Measurements from ENCODE around the gene ACMSD. TPM values are rescaled to one million over a fixed set of nuclear protein-coding genes. Genes with fewer than 3 reads are reported as not detected.

The ACMSD gene
- total and polyA plus RNA-seq, 2 experiments from 2014 or later = 0.11 TPM; not detected in 1

GRCh38 chr2:134795765-134796164 is 42.7 kb upstream of the ACMSD start:
- H3K36me3 Mint-ChIP-seq (ENCODE audit: low read depth) = no peaks in the 10 kb centered on the region
- Histone ChIP-seq H3K9me2 (ENCODE audit: insufficient read depth) (peaks cover 8% of the 10 kb centered on the region; the same call in 1 of the 2 replicates), H3K27me3 (ENCODE audit: insufficient read depth) (no peaks in the 10 kb centered on the region), H3K27ac (ENCODE audit: low read depth) (no peak overlapping the region), H3K36me3 (ENCODE audit: insufficient read depth) (no peaks in the 10 kb centered on the region), H3F3A (replicated peaks; ENCODE audit: low read depth) (no peaks in the 10 kb centered on the region), H3K79me2 (replicated peaks; ENCODE audit: insufficient read depth) (no peaks in the 10 kb centered on the region), H4K20me1 (replicated peaks; ENCODE audit: insufficient read depth) (no peaks in the 10 kb centered on the region), H3K4me2 (no peak overlapping the region), H3K4me3 (no peak overlapping the region), H3K4me1 (ENCODE audit: insufficient read depth) (no peaks in the 10 kb centered on the region), H2AFZ (peak overlapping the region; percentile 14; the same call in 1 of the 2 replicates)
- TF ChIP-seq CTCF (conservative IDR thresholded peaks at IDR 0.05; ENCODE audit: low read depth in 2 of 2) = no peak
- TF ChIP-seq JUNB (IDR thresholded peaks at IDR 0.05; ENCODE audit: unreplicated experiment) = no peak
- no peak for TF ChIP-seq POLR2AphosphoS5 (IDR thresholded peaks at IDR 0.05; ENCODE audit: low read depth)
- TF ChIP-seq EZH2 (IDR thresholded peaks at IDR 0.05; ENCODE audit: low read depth, unreplicated experiment) = no peak
- no peak for TF ChIP-seq ZNF114 (CRISPR knock-in tag; IDR thresholded peaks at IDR 0.05)
- no peak for TF ChIP-seq STAT1 (IDR thresholded peaks at IDR 0.05; ENCODE audit: unreplicated experiment)
- no peak for TF ChIP-seq NANOG (IDR thresholded peaks at IDR 0.05; ENCODE audit: borderline replicate concordance)
- no peak for TF ChIP-seq EZH2phosphoT487 (IDR thresholded peaks at IDR 0.05; ENCODE audit: unreplicated experiment)
- TF ChIP-seq REST (IDR thresholded peaks at IDR 0.05; ENCODE audit: unreplicated experiment) = no peak
- no peak for TF ChIP-seq ZNF331 (CRISPR knock-in tag; IDR thresholded peaks at IDR 0.05; ENCODE audit: low read depth)
- TF ChIP-seq ETS1 (IDR thresholded peaks at IDR 0.05) = no peak
- TF ChIP-seq CREB1 (CRISPR knock-in tag; IDR thresholded peaks at IDR 0.05; ENCODE audit: low read depth) = no peak
- TF ChIP-seq ZNF462 (CRISPR knock-in tag; IDR thresholded peaks at IDR 0.05) = no peak
- no peaks in the 10 kb centered on the region for H3K27me3 Mint-ChIP-seq (ENCODE audit: insufficient read depth, low read depth, poor library complexity)
- no peak overlapping the region for H3K27ac Mint-ChIP-seq
- DNase-seq (ENCODE audit: low spot score) (no peak), ATAC-seq (no peak)
- no peak overlapping the region for H3K4me3 Mint-ChIP-seq
- H3K9me3 Mint-ChIP-seq = no peaks in the 10 kb centered on the region; the same call in 2 of the 3 replicates
- H3K4me1 Mint-ChIP-seq = no peaks in the 10 kb centered on the region

Measured in GM23338 (cell line).